Measurements from ENCODE around the gene C15orf40.
A peak's percentile ranks its signal among the peaks of the same experiment; 100 is the strongest.

C15orf40 gene

DNA sequence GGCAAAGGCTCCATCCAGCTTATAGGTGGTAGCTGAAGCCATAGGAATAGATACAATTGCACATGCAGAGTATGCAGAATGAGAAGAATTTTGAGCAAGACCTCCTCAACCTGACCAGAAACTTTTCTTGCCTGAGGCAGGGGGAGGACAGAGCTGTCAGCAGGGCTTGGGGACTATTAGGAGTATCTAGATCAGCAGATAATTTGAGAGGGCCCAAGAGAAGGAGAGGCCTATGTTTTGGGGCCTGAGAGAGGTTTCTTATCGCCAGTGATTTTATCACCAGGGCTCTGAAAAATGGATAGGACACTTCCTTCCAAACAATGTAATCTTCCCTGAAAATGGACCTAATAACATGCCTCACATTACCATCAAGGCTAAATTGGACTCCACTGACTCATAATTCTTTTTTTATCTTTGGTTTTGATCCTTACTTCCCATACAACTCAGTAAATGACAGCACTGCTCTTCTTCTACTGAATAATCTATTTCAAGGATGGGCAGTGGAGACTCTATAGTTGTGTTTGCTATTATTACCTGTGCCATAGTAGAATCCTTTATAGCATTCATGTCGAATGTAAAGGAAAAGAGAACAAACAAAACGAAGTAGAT, 41.3 kb downstream of the C15orf40 start:
- no peak overlapping the region for H3K4me3 ChIP-seq (ENCODE audit: low read depth, low read length)

GRCh38 chr15:82969353-82969752, 42.1 kb downstream of the C15orf40 start:
- no peak for TF ChIP-seq CTCF (IDR thresholded peaks at IDR 0.05; ENCODE audit: insufficient read depth, low read depth, low read length, missing control alignments)
- no peak overlapping the region for H3K4me3 ChIP-seq (ENCODE audit: low read depth, low read length)
- DNase-seq (ENCODE audit: low read depth): no peak

More for the DNA sequence above, 41.3 kb downstream of the C15orf40 start:
- no peak for DNase-seq (ENCODE audit: low read depth)
- no peak for TF ChIP-seq CTCF (IDR thresholded peaks at IDR 0.05; ENCODE audit: insufficient read depth, low read depth, low read length, missing control alignments)

- no peak for DNase-seq (ENCODE audit: low read depth)
- no peak for TF ChIP-seq CTCF (IDR thresholded peaks at IDR 0.05; ENCODE audit: insufficient read depth, low read depth, low read length, missing control alignments)
- H3K4me3 ChIP-seq (ENCODE audit: low read depth, low read length): no peak overlapping the region
Observed at GRCh38 chr15:82968066-82968465, 43.4 kb downstream of the C15orf40 start.

GRCh38 chr15:82966671-82967071, 44.8 kb downstream of the C15orf40 start:
- DNase-seq (ENCODE audit: low read depth): peak; percentile 81
- no peak for TF ChIP-seq CTCF (IDR thresholded peaks at IDR 0.05; ENCODE audit: insufficient read depth, low read depth, low read length, missing control alignments)
- H3K4me3 ChIP-seq (ENCODE audit: low read depth, low read length): no peak overlapping the region

GRCh38 chr15:82964890-82965289, 46.5 kb downstream of the C15orf40 start:
- no peak for TF ChIP-seq CTCF (IDR thresholded peaks at IDR 0.05; ENCODE audit: insufficient read depth, low read depth, low read length, missing control alignments)
- H3K4me3 ChIP-seq (ENCODE audit: low read depth, low read length): no peak overlapping the region
- no peak for DNase-seq (ENCODE audit: low read depth)

- no peak overlapping the region for H3K4me3 ChIP-seq (ENCODE audit: low read depth, low read length)
- DNase-seq (ENCODE audit: low read depth): no peak
- no peak for TF ChIP-seq CTCF (IDR thresholded peaks at IDR 0.05; ENCODE audit: insufficient read depth, low read depth, low read length, missing control alignments)
Observed at GRCh38 chr15:82963471-82964341, 47.7 kb downstream of the C15orf40 start.

All from GM12865 (cell line).